HepG2 (cell line): ENCODE results near the gene ANKRD44. TPM values are rescaled to one million over a fixed set of nuclear protein-coding genes. Genes with fewer than 3 reads are reported as not detected.

Experiments used
- ATAC-seq: fragments of 200-7000 bp; cut with Tn5 transposase; 3 replicates; pipeline ENCODE4 v1.9.1; 2020; ENCODE audit warnings: mild to moderate bottlenecking, moderate library complexity
- BruUV-seq: library from RNA; stranded (reverse); fragments of 400-500 nt; replicated peaks from 2 replicates; lab custom pipeline; 2021; lab: Mats Ljungman, UMichigan
- CTCF ChIA-PET: fragments of 300-600 bp; formaldehyde crosslinking; extraction: SDS; loops from one replicate; lab custom pipeline; 2021; ENCODE audit warnings: low total read pairs, inconsistent platforms, low intra/inter-chr PET ratio; lab: Yijun Ruan, JAX
- POLR2A ChIA-PET: fragments of 350-600 bp; sonication (Branson Sonifier 250); formaldehyde crosslinking; loops from one replicate; lab custom pipeline; 2020; ENCODE audit warnings: antibody characterized with exemption, inconsistent platforms; lab: Yijun Ruan, JAX
- DNase-seq: peaks from one replicate; pipeline ENCODE4 v3.0.0-alpha.2; 2015; ENCODE audit warnings: low spot score
- FAIRE-seq: peaks from 3 replicates; lab custom pipeline; 2011; peaks lifted over from hg19 to GRCh38; lab: Jason Lieb, UNC
- H2AFZ ChIP-seq: one replicate; pipeline ENCODE4 v1.6.1; 2011; ENCODE audit warnings: low read length, inconsistent platforms
- H3K27ac ChIP-seq: fragments of 300-600 bp; 3 replicates; pipeline ENCODE4 v1.8.0; 2011; ENCODE audit warnings: mixed run types, mild to moderate bottlenecking, mixed read lengths, low read length, inconsistent platforms; ENCODE audit not compliant: insufficient read depth; ENCODE audit errors: extremely low read length
- H3K27me3 ChIP-seq, 2 experiments: fragments of 200-600 bp in 1 of 2; 2 replicates in 1 of 2; 3 replicates in 1 of 2; pipeline versions ENCODE4 v1.6.0 to v1.8.0; 2011; ENCODE audit warnings: low read length in 2 of 2, mild to moderate bottlenecking in 2 of 2, moderate library complexity in 2 of 2, inconsistent platforms in 1 of 2; ENCODE audit not compliant: insufficient read depth in 2 of 2, control insufficient read depth in 1 of 2
- H3K36me3 ChIP-seq, 2 experiments: fragments of 200-600 bp in 1 of 2; replicated peaks in 1 of 2; 2 replicates in 1 of 2; 3 replicates in 1 of 2; pipeline versions ENCODE4 v1.5.1 to v1.8.0; 2011; ENCODE audit warnings: low read length in 2 of 2, inconsistent platforms in 1 of 2; ENCODE audit not compliant: insufficient read depth in 2 of 2, control insufficient read depth in 1 of 2
- H3K4me1 ChIP-seq: 2 replicates; pipeline ENCODE4 v1.5.1; 2012; ENCODE audit warnings: low read length, inconsistent platforms; ENCODE audit not compliant: insufficient read depth
- H3K4me2 ChIP-seq: 2 replicates; pipeline ENCODE4 v1.6.0; 2011; ENCODE audit warnings: low read depth, low read length, inconsistent platforms
- H3K4me3 ChIP-seq, 3 experiments: fragments of 200-600 bp in 1 of 3; sonication (generic), shearing (Covaris generic) in 1 of 3; replicated peaks in 1 of 3; 2 replicates each; pipeline ENCODE4 v1.5.1; 2011 to 2016; ENCODE audit warnings: low read length in 3 of 3, inconsistent platforms in 2 of 3, low read depth in 2 of 3, mild to moderate bottlenecking in 2 of 3, control low read depth in 1 of 3, mixed read lengths in 1 of 3; ENCODE audit not compliant: insufficient read depth in 1 of 3
- H3K79me2 ChIP-seq: one replicate; pipeline ENCODE4 v1.6.1; 2011; ENCODE audit warnings: low read length, inconsistent platforms; ENCODE audit not compliant: insufficient read depth
- H3K9ac ChIP-seq: 2 replicates; pipeline ENCODE4 v1.6.0; 2011; ENCODE audit warnings: mild to moderate bottlenecking, low read depth, low read length, inconsistent platforms; ENCODE audit not compliant: insufficient read depth
- H3K9me3 ChIP-seq: 2 replicates; pipeline ENCODE4 v1.5.1; 2012; ENCODE audit warnings: mild to moderate bottlenecking, low read length
- H4K20me1 ChIP-seq: 2 replicates; pipeline ENCODE4 v1.6.0; 2011; ENCODE audit warnings: inconsistent platforms, mild to moderate bottlenecking, low read length, moderate library complexity; ENCODE audit not compliant: insufficient read depth
- ADNP ChIP-seq: sonication (generic); formaldehyde crosslinking; IDR thresholded peaks from 2 replicates; pipeline ENCODE4 v1.4.0; 2020; ENCODE audit warnings: missing genetic modification reagents
- ARNTL ChIP-seq: sonication (generic); formaldehyde crosslinking; IDR thresholded peaks from 2 replicates; pipeline ENCODE4 v1.4.0; 2020; ENCODE audit warnings: mild to moderate bottlenecking, missing genetic modification reagents
- RAD21 ChIP-seq: fragments of 450-650 bp; formaldehyde crosslinking; IDR thresholded peaks from 2 replicates; pipeline ENCODE4 v1.5.0; 2020; ENCODE audit warnings: mild to moderate bottlenecking
- SYNCRIP ChIP-seq: fragments of 200-400 bp; formaldehyde crosslinking; IDR thresholded peaks from 2 replicates; pipeline ENCODE4 v1.6.1; 2018; ENCODE audit warnings: mild to moderate bottlenecking, low read depth, low read length; ENCODE audit not compliant: insufficient read depth
- THAP11 ChIP-seq: IDR thresholded peaks from 2 replicates; pipeline ENCODE4 v1.6.1; 2016; ENCODE audit warnings: missing biosample characterization, missing genetic modification reagents
- ZFP36L2 ChIP-seq: sonication (generic); formaldehyde crosslinking; IDR thresholded peaks from 2 replicates; pipeline ENCODE4 v1.4.0; 2020; ENCODE audit warnings: missing genetic modification reagents
- ZFP82 ChIP-seq: sonication (generic); formaldehyde crosslinking; IDR thresholded peaks from 2 replicates; pipeline ENCODE4 v1.5.1; 2020; ENCODE audit warnings: mild to moderate bottlenecking, missing genetic modification reagents, borderline replicate concordance
- ZNF263 ChIP-seq: sonication (generic); formaldehyde crosslinking; IDR thresholded peaks from 2 replicates; pipeline ENCODE4 v1.4.0; 2020; ENCODE audit warnings: missing genetic modification reagents
- ZNF350 ChIP-seq: sonication (generic); formaldehyde crosslinking; IDR thresholded peaks from 2 replicates; pipeline ENCODE4 v1.4.0; 2020; ENCODE audit warnings: mild to moderate bottlenecking, low read depth, missing genetic modification reagents, borderline replicate concordance
- ZNF451 ChIP-seq: sonication (generic); formaldehyde crosslinking; IDR thresholded peaks from 2 replicates; pipeline ENCODE4 v1.5.0; 2020; ENCODE audit warnings: mild to moderate bottlenecking, missing genetic modification reagents
- ZNF496 ChIP-seq: sonication (generic); formaldehyde crosslinking; IDR thresholded peaks from 2 replicates; pipeline ENCODE4 v1.8.1; 2023; ENCODE audit warnings: mild to moderate bottlenecking, moderate library complexity, missing genetic modification reagents; ENCODE audit not compliant: insufficient replicate concordance
- ZNF781 ChIP-seq: sonication (generic); formaldehyde crosslinking; IDR thresholded peaks from 2 replicates; pipeline ENCODE4 v1.5.1; 2020; ENCODE audit warnings: borderline replicate concordance, mild to moderate bottlenecking, missing genetic modification reagents; ENCODE audit errors: not compliant biosample characterization
- WGBS: methylation state at CpG from one replicate; pipeline ENCODE4 v1.1.6; 2017; ENCODE audit warnings: low lambda C conversion rate; 5-methylcytosine and 5-hydroxymethylcytosine counted together
- in situ Hi-C: cut with HindIII; loops from 2 replicates; pipeline ENCODE4 v1.10.0; 2017; ENCODE audit warnings: low pct_unique_long_range_greater_than_20kb; ENCODE audit not compliant: extremely low pct_ligation_motif_present
- intact Hi-C: fragments of 100-400 bp; cut with micrococcal nuclease; formaldehyde crosslinking; loops from one replicate; pipeline ENCODE4 v1.10.0; 2022; ENCODE audit not compliant: unreplicated experiment
- polyA plus RNA-seq, 8 experiments: library from polyadenylated mRNA; depleted of rRNA in 3 of 8; stranded (reverse) in 7 of 8; unstranded in 1 of 8; fragments of >200 nt; fragmentation: Illumina TruSeq in 4 of 8; extraction: Trizol in 4 of 8; gene quantifications; 2 replicates each; pipeline versions ENCODE4 v1.2.1 to v1.2.3, GENCODE V29; 2011 to 2016; ENCODE audit warnings: low read depth in 4 of 8, missing spikeins in 1 of 8, mixed read lengths in 1 of 8; ENCODE audit not compliant: insufficient read depth in 1 of 8
- total RNA-seq, 5 experiments: library from RNA; depleted of rRNA; stranded (reverse); fragments of >200 nt; fragmentation: Illumina TruSeq; extraction: Trizol; gene quantifications; 2 replicates each; pipeline ENCODE4 v1.2.3, GENCODE V29; 2016; ENCODE audit warnings: low read depth in 1 of 5
- TF ChIP-seq, protein P1 (sequence below): sonication (generic); formaldehyde crosslinking; IDR thresholded peaks from 2 replicates; pipeline ENCODE4 v1.8.1; 2023; ENCODE audit warnings: mild to moderate bottlenecking, inconsistent platforms, moderate library complexity, missing genetic modification reagents, borderline replicate concordance
- TF ChIP-seq, protein P2 (sequence below): sonication (generic); formaldehyde crosslinking; conservative IDR thresholded peaks from 2 replicates; pipeline ENCODE4 v1.8.1; 2023; ENCODE audit warnings: missing genetic modification reagents
- TF ChIP-seq, protein P3 (sequence below): IDR thresholded peaks from 2 replicates; pipeline ENCODE4 v1.6.1; 2016

Gene ANKRD44
- total and polyA plus RNA-seq, 2 of the 13 experiments (the other 11 are each of a cell fraction or from before 2014, with no cell fraction given), result 0.04 to 0.11 TPM

DNA sequence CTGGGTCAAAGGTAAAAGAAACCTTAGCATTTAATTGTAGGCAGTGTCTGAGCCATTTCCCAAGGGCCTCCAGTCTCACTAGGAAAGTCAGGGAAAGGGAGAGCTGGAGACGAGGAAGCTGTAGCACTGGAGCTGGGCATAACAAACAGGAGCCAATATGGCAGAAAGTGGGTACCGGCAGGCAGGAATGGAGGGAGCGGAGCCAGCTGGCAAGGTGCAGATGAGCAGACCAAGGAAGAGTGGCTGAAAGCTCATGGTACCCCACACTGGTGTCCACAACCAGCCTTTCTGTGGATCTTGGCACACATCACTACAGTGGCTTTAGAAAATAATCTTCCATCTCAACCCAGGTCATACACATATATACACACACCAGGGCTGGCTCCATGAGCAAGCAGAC is 40.0 kb downstream of the ANKRD44 start:
- no peak overlapping the region for H3K4me2 ChIP-seq
- H2AFZ ChIP-seq, result no peak overlapping the region
- POLR2A ChIA-PET, result no interaction called here
- no peak for ATAC-seq
- BruUV-seq, result no TSS peak
- in situ Hi-C loops, result no loop called here
- no peaks in the 10 kb centered on the region for H3K36me3 ChIP-seq
- intact Hi-C loops, result no loop called here
- no peaks in the 10 kb centered on the region for H4K20me1 ChIP-seq
- H3K9me3 ChIP-seq, result no peaks in the 10 kb centered on the region
- no peak overlapping the region for H3K27ac ChIP-seq
- no peak for FAIRE-seq
- 37% methylated on average over 3 of the region's 3 CpGs for WGBS
- CTCF ChIA-PET, result no interaction called here
- no peaks in the 10 kb centered on the region for H3K4me1 ChIP-seq
- no peak for TF ChIP-seq RAD21
- TF ChIP-seq, protein P1, sequence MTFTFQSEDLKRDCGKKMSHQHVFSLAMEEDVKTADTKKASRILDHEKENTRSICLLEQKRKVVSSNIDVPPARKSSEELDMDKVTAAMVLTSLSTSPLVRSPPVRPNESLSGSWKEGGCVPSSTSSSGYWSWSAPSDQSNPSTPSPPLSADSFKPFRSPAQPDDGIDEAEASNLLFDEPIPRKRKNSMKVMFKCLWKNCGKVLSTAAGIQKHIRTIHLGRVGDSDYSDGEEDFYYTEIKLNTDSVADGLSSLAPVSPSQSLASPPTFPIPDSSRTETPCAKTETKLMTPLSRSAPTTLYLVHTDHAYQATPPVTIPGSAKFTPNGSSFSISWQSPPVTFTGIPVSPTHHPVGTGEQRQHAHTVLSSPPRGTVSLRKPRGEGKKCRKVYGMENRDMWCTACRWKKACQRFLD (CRISPR knock-in tag), result no peak
- TF ChIP-seq ZFP82, result no peak
- no peak for TF ChIP-seq ARNTL
- TF ChIP-seq, protein P2, sequence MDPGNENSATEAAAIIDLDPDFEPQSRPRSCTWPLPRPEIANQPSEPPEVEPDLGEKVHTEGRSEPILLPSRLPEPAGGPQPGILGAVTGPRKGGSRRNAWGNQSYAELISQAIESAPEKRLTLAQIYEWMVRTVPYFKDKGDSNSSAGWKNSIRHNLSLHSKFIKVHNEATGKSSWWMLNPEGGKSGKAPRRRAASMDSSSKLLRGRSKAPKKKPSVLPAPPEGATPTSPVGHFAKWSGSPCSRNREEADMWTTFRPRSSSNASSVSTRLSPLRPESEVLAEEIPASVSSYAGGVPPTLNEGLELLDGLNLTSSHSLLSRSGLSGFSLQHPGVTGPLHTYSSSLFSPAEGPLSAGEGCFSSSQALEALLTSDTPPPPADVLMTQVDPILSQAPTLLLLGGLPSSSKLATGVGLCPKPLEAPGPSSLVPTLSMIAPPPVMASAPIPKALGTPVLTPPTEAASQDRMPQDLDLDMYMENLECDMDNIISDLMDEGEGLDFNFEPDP (CRISPR knock-in tag), result no peak
- TF ChIP-seq ZNF350 (CRISPR knock-in tag), result no peak
- no peak for TF ChIP-seq THAP11
- no peak for TF ChIP-seq ZFP36L2
- no peak for TF ChIP-seq ZNF263
- TF ChIP-seq SYNCRIP, result no peak
- TF ChIP-seq ZNF496 (CRISPR knock-in tag), result no peak
- no peak for TF ChIP-seq ADNP (CRISPR knock-in tag)
- no peak for TF ChIP-seq ZNF451 (CRISPR knock-in tag)
- TF ChIP-seq, protein P3, sequence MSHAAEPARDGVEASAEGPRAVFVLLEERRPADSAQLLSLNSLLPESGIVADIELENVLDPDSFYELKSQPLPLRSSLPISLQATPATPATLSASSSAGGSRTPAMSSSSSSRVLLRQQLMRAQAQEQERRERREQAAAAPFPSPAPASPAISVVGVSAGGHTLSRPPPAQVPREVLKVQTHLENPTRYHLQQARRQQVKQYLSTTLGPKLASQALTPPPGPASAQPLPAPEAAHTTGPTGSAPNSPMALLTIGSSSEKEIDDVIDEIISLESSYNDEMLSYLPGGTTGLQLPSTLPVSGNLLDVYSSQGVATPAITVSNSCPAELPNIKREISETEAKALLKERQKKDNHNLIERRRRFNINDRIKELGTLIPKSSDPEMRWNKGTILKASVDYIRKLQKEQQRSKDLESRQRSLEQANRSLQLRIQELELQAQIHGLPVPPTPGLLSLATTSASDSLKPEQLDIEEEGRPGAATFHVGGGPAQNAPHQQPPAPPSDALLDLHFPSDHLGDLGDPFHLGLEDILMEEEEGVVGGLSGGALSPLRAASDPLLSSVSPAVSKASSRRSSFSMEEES (CRISPR knock-in tag), result no peak
- no peak for TF ChIP-seq ZNF781 (CRISPR knock-in tag)
- no peak for DNase-seq
- H3K79me2 ChIP-seq, result no peaks in the 10 kb centered on the region
- H3K4me3 ChIP-seq, result no peak overlapping the region
- 0 out of 5 replicates have a peak, but pooled peaks cover 0 to 3% of the 10 kb centered on the region in 2 experiments for H3K27me3 ChIP-seq
- H3K9ac ChIP-seq, result no peak overlapping the region
